ENCODE data around the gene SPOCK1.
"Not testable (repeated sequence)": the region's sequence is repeated elsewhere in the genome, so short reads cannot be mapped to it uniquely, and the experiment has no call there.

SPOCK1 gene

GRCh38 chr5:137001026-137001569 is 498.0 kb downstream of the SPOCK1 start:
- Mint-ChIP-seq H3K4me3 (no peak overlapping the region), H3K36me3 (no peaks in the 10 kb centered on the region), H3K9me3 (peaks cover 4% of the 10 kb centered on the region), H3K27ac (no peak overlapping the region), H3K4me1 (no peaks in the 10 kb centered on the region), H3K27me3 (no peaks in the 10 kb centered on the region)
- ATAC-seq: no peak

DNA sequence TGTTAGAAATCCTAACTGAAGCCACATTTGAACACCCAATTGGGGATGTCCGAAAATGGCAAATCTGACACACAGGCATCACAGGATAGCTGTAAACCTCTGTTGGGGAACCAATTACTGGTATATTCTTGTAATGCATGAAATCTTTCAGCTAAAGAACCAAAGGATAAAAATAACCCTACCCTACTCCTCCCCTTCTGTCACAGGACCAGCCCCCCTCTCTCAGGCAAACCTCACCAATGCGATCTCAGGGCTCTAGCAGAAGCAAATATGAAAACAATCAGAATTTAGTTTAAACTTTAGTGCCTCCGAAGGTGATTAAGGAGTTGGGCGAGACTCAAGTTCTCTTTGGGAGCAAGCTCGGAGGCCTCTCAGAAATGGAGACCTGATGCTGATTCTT is 499.3 kb downstream of the SPOCK1 start:
- no peaks in the 10 kb centered on the region for H3K36me3 Mint-ChIP-seq
- no peak overlapping the region for H3K4me3 Mint-ChIP-seq
- H3K9me3 Mint-ChIP-seq: no peaks in the 10 kb centered on the region
- no peak overlapping the region for H3K27ac Mint-ChIP-seq
- H3K27me3 Mint-ChIP-seq: no peaks in the 10 kb centered on the region
- ATAC-seq: no peak
- no peaks in the 10 kb centered on the region for H3K4me1 Mint-ChIP-seq

DNA sequence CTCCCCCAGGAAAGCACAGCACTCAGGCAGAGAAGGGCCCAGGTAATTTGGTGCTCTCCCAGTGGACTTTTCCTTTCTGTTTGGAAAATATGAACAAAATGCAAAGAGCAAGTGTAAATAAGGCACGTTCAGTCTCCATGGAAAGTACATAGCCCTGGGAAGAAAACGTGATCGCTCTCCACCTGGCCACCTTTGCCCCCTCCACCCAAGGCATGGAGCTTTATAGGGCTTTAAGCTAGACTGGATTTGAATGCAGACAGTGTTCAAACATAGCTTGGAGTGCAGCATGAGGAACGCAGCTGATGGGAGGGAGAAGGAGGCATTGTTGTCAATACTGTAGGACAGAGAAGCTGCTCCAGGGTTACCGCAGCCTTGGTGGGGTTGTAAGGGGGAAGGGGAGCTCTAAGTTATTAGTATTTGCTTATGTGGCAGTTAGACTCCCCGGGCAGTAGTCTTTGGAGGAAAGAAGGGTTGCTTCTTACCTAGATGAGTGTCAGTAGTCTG is 500.2 kb downstream of the SPOCK1 start:
- H3K4me1 Mint-ChIP-seq: no peaks in the 10 kb centered on the region
- H3K36me3 Mint-ChIP-seq: no peaks in the 10 kb centered on the region
- no peak overlapping the region for H3K27ac Mint-ChIP-seq
- H3K4me3 Mint-ChIP-seq: no peak overlapping the region
- no peaks in the 10 kb centered on the region for H3K9me3 Mint-ChIP-seq
- H3K27me3 Mint-ChIP-seq: no peaks in the 10 kb centered on the region
- no peak for ATAC-seq

- Mint-ChIP-seq H3K4me1 (no peaks in the 10 kb centered on the region), H3K9me3 (no peaks in the 10 kb centered on the region), H3K27ac (no peak overlapping the region), H3K27me3 (no peaks in the 10 kb centered on the region), H3K36me3 (no peaks in the 10 kb centered on the region), H3K4me3 (no peak overlapping the region)
- no peak for ATAC-seq
Observed at GRCh38 chr5:136994154-136994553, 505.0 kb downstream of the SPOCK1 start.

GRCh38 chr5:136992796-136993489 is 506.2 kb downstream of the SPOCK1 start:
- H3K4me3 Mint-ChIP-seq: no peak overlapping the region
- no peak for ATAC-seq
- no peaks in the 10 kb centered on the region for H3K9me3 Mint-ChIP-seq
- H3K27ac Mint-ChIP-seq: no peak overlapping the region
- no peaks in the 10 kb centered on the region for H3K36me3 Mint-ChIP-seq
- H3K27me3 Mint-ChIP-seq: no peaks in the 10 kb centered on the region
- no peaks in the 10 kb centered on the region for H3K4me1 Mint-ChIP-seq

DNA sequence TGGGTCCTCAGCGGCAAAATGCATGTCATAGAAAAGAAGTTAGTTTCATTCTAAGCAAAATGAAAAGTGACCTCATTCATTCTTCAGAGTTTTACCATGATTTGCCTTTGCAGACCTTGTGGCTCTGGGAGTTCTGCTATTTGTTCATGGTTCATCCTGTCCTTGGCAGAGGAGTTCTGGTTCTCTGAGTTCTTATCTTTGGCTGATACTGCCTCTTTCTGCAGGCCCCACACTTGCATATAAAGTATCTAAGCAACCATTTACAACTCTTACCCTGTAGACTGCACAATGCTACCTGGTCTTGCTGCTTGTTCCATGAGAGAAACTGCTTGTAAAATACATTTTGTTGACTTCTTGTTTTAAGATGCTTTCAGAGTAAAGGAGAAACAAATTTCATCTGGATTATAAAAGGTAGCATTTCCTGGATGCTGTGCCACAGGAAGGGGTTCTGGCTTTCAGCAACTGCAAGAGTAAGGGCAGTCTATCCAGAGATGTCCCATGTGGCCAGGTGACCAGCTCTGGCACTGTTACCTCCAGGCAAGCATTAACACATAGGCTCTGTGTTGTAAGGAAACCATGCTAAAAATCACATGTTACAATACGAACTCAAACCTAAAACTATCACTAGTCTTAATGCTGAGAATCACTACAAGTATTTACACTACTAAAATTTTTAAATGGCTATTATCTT is 513.2 kb downstream of the SPOCK1 start:
- H3K4me3 Mint-ChIP-seq: no peak overlapping the region
- ATAC-seq: no peak
- H3K4me1 Mint-ChIP-seq: no peaks in the 10 kb centered on the region
- H3K36me3 Mint-ChIP-seq: no peaks in the 10 kb centered on the region
- no peaks in the 10 kb centered on the region for H3K9me3 Mint-ChIP-seq
- H3K27ac Mint-ChIP-seq: no peak overlapping the region
- no peaks in the 10 kb centered on the region for H3K27me3 Mint-ChIP-seq

DNA sequence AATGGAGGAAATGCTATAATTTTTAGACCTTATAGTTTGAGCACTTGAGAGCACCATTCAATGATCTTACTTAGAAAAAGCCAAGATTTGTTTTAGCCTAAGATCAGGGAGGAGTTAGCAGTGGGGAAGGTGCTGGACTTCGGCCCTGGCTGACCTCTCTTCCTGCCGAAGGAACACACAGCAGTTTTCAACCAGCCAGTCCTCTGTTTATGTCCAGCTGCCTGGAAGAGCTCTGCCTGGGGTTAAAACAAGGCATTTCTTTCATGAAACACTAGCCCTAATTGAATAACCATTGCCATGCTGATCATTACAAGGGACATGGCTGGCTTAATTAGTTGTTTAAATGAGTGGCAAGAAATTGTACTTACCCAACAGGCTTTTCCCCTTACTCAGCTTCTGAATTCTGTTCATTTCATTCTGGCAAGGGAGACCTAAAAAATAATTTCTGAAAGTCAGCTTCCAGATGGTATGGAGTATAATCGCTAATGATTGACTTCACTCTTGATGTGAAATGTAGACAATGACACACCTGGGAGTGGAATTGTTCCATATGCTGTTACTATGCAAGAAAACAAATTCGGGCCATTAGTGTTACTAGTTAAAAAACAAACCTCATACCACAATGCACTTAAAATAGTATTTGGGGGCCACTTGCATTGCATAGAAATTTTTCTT is 514.2 kb downstream of the SPOCK1 start:
- ATAC-seq: no peak
- H3K27me3 Mint-ChIP-seq: no peaks in the 10 kb centered on the region
- H3K9me3 Mint-ChIP-seq: no peaks in the 10 kb centered on the region
- no peak overlapping the region for H3K4me3 Mint-ChIP-seq
- H3K4me1 Mint-ChIP-seq: no peaks in the 10 kb centered on the region
- no peaks in the 10 kb centered on the region for H3K36me3 Mint-ChIP-seq
- no peak overlapping the region for H3K27ac Mint-ChIP-seq

DNA sequence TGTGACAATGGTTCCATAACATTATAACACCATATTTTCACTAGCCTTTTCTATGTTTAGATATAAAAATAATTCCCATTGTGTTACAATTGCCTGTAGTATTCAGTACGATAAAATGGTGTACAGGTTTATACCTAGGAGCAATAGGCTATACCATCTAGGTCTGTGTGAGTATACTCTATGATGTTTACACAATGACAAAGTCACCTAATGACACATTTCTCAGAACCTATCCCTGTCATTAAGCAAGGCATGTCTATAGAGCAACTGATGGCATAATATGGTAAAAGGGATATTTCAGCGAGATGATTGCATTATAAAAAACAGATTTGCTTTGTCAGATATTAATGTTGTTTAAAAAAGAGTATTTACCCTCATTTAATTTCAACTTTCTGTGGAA is 517.2 kb downstream of the SPOCK1 start:
- Mint-ChIP-seq H3K9me3 (no peaks in the 10 kb centered on the region), H3K36me3 (no peaks in the 10 kb centered on the region), H3K27me3 (no peaks in the 10 kb centered on the region), H3K4me3 (no peak overlapping the region), H3K27ac (no peak overlapping the region), H3K4me1 (no peaks in the 10 kb centered on the region)
- ATAC-seq: no peak

GRCh38 chr5:136979131-136979530 is 520.0 kb downstream of the SPOCK1 start:
- Mint-ChIP-seq H3K4me3 (no peak overlapping the region), H3K4me1 (no peaks in the 10 kb centered on the region), H3K27me3 (no peaks in the 10 kb centered on the region), H3K27ac (no peak overlapping the region), H3K36me3 (no peaks in the 10 kb centered on the region), H3K9me3 (no peaks in the 10 kb centered on the region)
- no peak for ATAC-seq

DNA sequence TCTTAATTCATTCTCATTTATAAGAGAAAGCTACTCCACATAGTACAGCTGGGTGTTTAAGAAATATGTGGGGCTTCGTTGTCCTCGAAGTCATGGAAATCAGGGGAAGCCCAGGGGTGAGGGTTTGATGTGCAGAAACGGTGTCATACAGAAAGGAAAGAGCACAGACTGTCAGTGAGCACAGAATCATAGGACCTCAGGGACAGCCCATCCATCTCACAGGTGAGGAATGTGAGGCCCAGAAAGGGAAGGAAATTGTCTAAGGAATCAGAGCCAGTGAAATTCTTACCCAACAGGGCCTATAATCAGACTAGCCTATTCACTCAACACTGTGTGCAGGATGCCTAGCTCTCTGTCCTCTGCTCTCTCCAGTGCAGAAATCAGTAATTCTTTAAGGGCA is 535.6 kb downstream of the SPOCK1 start:
- no peak for ATAC-seq
- Mint-ChIP-seq H3K4me1 (no peaks in the 10 kb centered on the region), H3K27ac (no peak overlapping the region), H3K36me3 (no peaks in the 10 kb centered on the region), H3K27me3 (no peaks in the 10 kb centered on the region), H3K9me3 (peaks cover 3% of the 10 kb centered on the region), H3K4me3 (no peak overlapping the region)

DNA sequence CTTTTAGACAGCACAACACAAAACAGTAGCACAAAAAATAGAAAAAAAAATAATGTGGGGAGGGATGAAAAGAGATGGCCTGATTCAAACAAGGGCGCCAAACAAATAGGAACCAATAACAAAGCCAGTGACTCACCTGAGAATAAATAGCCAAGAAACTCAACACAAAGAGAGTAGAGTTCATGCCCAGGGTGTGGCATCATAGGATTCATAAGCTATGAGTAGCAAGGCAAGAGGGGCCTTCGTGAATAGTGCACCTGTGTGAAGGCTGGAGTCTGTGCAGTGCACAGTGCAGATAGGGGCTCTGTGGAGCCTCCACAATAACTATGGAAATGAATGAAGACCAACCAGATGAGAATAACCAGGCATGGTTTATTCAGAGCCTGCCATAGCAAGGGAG is 541.7 kb downstream of the SPOCK1 start:
- H3K27me3 Mint-ChIP-seq: no peaks in the 10 kb centered on the region
- ATAC-seq: no peak
- H3K9me3 Mint-ChIP-seq: peaks cover under 1% of the 10 kb centered on the region
- H3K4me3 Mint-ChIP-seq: no peak overlapping the region
- no peak overlapping the region for H3K27ac Mint-ChIP-seq
- no peaks in the 10 kb centered on the region for H3K36me3 Mint-ChIP-seq
- no peaks in the 10 kb centered on the region for H3K4me1 Mint-ChIP-seq

- not testable (repeated sequence) for H3K9me3 Mint-ChIP-seq, ATAC-seq, H3K4me3 Mint-ChIP-seq, H3K36me3 Mint-ChIP-seq, H3K4me1 Mint-ChIP-seq, H3K27me3 Mint-ChIP-seq, H3K27ac Mint-ChIP-seq
Observed at GRCh38 chr5:136954142-136954541, 545.0 kb downstream of the SPOCK1 start.

GRCh38 chr5:136953346-136954069 is 545.6 kb downstream of the SPOCK1 start:
- not testable (repeated sequence) for H3K27ac Mint-ChIP-seq

GRCh38 chr5:136927571-136927970 is 571.6 kb downstream of the SPOCK1 start:
- ATAC-seq: no peak
- Mint-ChIP-seq H3K27me3 (no peaks in the 10 kb centered on the region), H3K36me3 (no peaks in the 10 kb centered on the region), H3K27ac (no peak overlapping the region), H3K4me3 (no peak overlapping the region), H3K9me3 (peaks cover 10% of the 10 kb centered on the region), H3K4me1 (no peaks in the 10 kb centered on the region)

More at GRCh38 chr5:136953346-136954069, 545.6 kb downstream of the SPOCK1 start:
- not testable (repeated sequence) for H3K27me3 Mint-ChIP-seq, H3K4me1 Mint-ChIP-seq, H3K4me3 Mint-ChIP-seq, H3K36me3 Mint-ChIP-seq, H3K9me3 Mint-ChIP-seq, ATAC-seq

DNA sequence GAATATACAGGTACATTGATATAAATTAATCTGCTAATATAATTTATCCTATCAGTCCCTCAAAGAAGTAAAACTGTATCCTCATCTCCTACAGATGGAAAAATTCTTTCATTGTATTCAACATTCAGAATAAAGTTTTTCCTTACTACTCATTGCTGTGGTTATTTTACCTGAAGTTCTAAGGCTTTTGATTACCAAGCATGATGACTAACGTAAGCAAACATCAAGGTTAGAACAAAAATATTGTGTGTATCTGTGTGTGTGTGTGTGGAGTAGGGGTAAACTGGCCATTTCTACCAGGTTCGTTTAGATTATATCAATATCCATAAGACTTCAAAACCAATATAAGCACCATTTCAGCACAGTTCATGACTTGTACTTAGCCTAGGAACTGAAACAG is 573.1 kb downstream of the SPOCK1 start:
- Mint-ChIP-seq H3K27me3 (no peaks in the 10 kb centered on the region), H3K4me3 (no peak overlapping the region), H3K9me3 (peaks cover 10% of the 10 kb centered on the region), H3K4me1 (no peaks in the 10 kb centered on the region), H3K27ac (no peak overlapping the region), H3K36me3 (no peaks in the 10 kb centered on the region)
- ATAC-seq: no peak
